Stimulated activated naive CD4-positive, alpha-beta T cell (primary cell): ENCODE results near the gene TBC1D16.
"Not testable (repeated sequence)": the region's sequence is repeated elsewhere in the genome, so short reads cannot be mapped to it uniquely, and the experiment has no call there.

Experiments
- DNase-seq, 6 experiments: peaks; one replicate each; lab custom pipeline; 2025; lab: John Stamatoyannopoulos, UW

TBC1D16 gene

DNA sequence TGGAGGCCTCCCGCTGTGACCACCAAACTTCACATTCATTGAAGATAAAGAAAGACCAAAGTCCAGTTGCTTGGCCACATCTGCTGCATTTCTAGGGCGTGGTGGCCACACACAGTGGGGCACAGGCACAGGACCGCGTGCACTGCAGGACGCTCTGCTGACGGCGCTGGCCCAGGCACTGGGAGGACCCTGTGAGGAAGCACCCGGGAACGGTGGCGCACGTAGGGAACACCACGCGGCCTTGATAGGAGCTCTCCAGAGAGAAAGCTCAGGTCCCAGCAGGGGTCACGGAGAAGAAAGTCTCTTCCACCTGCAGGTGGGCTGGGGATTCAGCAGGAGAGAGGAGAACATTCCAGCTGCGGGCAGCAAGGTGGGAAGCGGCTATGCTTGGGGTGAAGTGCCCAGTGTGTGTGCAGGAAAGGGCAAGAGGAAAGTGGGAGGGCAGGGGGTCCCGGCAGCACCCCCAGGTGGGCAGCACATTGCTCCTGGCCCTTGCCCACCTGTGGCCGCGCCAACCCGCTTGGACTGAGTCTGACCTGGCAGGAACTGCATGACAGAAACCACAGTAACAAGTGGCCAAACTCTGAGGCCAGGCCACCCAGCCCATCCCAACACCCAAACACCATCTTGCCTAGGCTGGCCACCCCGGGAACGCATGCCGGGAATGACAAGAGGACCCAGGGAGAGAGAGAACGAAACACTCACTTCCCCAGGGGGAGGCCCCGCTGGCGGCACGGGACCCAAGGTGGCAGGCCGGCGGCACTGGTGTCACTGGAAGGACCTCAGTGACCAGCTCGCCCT is 32.8 kb downstream of the TBC1D16 start:
- no peak for DNase-seq

DNA sequence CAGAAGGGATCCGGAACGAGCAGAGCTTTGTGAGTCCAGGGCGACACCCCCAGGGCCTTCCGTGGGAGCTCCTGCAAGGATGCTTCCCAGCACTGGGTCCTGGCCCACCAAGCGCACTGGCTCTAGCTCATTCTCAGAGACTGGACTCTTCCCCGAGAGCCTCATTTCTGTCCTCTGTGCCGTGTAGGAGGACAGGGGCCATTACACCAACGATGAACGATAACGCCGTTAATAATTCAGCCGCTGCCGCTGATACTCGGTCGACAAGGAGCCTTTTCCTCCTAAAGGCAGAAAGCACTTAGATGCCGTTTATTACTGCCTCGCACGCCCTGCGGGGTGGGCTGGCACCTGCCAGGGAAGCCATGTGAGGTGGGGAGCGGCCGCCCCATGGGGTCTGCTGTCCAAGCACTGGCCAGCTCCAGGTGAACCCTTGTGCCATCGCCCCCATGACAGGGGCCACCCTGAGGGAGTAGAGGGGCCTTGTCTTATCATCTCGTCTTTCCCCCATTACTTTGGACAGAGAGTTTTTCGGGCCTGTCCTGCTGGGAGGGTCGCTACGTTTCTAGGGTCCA is 33.5 kb downstream of the TBC1D16 start:
- no peak for DNase-seq

DNA sequence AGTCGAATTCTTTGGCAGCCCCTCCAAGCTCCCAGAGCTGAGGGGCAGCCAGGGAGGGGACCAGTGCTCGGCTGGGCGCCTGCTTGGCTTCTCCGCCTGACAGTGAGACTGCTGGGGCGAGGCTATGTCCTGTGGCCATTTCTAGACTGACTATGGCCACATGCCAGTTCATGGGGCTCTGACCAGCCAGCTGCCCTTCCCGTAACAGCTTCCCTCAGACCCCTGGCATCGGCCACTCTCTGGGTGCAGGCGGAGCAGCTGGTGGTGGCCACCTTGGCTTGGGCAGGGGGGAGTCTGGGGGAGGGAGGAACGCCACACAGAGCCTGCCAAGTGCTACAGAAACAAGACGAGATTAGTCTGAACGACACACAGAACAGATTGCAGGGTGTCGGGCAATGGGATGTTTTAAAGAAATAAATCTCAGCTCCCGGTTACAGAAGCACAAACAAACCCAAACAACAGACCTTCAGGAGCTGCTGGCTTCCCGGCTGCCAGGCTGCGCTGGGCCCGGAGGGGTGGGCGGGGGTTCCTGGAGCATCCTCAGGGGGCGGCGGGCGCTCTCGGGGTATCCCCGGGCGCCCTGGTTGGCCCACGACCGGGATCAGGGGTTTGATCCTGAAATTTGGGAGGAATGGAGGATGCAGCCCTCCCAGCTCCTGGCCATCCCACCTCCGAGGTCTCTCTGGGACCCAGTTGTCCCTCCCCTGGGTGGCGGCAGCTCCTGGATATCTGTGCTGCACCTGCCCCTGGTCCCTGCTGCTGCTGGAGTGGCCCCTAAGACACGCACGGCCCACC is 34.5 kb downstream of the TBC1D16 start:
- DNase-seq = no peak

DNA sequence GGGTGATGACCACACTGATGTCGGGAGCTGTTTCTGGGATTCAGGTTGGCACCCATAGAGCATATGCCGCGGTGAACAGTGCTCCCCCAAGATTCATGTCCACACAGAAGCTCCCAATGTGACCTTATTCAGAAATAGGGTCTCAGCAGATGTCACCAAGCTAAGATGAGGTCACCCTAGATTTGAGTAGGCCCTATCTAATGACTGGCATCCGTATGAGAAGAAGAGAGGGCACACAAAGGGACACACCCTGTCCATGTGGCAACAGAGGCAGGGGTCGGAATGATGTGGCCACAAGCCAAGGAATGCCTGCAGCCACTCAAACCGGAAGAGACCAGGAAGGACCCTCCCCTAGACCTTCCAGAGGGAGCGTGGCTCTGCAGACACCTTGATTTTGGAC is 35.5 kb downstream of the TBC1D16 start:
- DNase-seq = no peak

DNA sequence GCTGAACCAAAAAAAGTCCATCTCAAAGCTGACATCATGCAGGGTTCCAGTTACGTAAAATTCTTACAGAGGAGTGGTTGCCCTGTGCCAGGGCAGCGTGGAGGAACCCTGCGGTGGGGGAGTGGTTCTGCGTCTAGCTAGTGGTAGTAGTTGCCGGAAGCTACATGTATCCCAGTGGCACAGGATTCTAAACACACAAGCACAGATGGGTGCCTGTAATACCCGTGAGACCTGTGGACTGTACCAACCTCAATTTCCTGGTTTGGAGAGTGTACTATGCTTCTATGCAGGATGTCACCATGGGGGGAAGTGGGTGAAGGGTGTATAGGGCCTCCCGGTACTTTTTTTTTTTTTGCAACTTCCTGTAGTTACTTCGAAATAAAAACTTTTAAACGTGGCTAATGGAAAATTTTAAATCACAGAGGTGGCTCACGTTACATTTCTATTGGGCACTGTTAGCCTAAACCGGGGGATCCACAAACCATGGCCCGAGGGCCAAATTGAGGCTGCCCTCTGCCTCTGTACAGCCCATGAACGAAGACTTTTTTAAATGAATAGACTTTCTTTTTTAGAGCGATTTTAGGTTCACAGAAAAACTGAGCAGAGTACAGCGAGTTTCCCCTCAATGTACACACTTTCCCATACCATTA is 38.5 kb downstream of the TBC1D16 start:
- peak; percentile 61 to 95 (median 84) for DNase-seq

DNA sequence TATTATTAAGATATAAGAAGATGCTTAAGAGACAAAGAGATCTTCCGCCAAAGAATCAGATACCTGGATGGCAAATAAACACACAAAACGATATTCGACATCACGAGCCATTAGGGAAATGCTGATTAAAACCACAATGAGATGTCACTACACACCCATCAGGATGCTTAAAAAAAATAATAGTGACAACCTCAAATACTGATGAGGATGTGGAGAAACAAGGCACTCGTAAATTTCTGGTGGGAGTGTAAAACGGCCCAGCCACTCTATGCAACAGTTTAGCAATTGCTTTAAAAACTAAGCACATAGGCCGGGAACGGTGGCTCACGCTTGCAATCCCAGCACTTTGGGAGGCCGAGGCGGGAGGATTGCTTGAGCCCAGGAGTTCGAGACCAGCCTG is 39.4 kb downstream of the TBC1D16 start:
- no peak for DNase-seq

DNA sequence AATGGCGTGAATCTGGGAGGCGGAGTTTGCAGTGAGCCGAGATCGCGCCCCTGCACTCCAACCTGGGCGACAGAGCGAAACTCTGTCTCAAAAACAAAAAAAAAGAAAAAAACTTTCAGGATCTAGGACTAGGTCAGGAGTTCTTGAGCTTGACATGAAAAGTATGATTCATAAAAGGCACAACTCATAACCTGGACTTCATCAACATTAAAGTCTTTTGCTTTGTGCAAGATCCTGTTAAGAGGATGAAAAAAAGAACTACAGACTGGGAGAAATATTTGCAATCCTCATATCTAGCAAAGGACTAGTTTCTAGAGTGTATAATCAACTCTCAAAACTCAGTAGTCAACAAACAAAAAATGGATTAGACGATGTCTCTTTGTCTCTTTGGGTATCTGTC is 40.0 kb downstream of the TBC1D16 start:
- DNase-seq = no peak

DNA sequence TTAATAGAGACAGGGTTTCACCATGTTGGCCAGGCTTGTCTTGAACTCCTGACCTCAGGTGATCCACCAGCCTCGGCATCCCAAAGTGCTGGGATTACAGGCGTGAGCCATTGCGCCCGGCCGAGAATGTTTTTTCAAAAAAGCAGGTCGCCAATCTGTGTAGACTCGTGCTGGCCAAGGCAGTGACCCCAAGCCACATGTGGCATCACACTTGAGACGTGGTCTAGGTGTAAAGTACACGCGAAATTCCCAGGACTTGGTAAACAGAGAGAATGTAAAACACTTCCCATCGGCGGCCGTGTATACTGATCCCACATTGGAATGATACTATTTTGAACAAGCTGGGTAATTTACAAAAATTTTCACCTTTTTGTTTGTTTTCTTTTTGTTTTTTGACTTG is 41.1 kb downstream of the TBC1D16 start:
- DNase-seq = no peak

DNA sequence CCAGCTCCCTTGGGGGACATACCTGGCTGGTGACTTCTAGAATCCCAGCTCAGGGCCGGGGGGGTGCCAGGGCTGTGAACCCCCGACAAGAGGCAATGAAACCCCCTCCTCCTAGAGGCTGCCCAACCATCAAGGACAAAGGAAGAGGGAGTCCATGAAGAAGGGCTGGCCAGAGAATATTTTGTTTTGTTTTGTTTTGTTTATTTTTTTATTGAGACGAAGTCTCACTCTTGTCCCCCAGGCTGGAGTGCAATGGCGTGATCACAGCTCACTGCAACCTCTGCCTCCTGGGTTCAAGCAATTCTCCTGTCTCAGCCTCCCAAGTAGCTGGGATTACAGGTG is 41.5 kb downstream of the TBC1D16 start:
- not testable (repeated sequence) for DNase-seq

DNA sequence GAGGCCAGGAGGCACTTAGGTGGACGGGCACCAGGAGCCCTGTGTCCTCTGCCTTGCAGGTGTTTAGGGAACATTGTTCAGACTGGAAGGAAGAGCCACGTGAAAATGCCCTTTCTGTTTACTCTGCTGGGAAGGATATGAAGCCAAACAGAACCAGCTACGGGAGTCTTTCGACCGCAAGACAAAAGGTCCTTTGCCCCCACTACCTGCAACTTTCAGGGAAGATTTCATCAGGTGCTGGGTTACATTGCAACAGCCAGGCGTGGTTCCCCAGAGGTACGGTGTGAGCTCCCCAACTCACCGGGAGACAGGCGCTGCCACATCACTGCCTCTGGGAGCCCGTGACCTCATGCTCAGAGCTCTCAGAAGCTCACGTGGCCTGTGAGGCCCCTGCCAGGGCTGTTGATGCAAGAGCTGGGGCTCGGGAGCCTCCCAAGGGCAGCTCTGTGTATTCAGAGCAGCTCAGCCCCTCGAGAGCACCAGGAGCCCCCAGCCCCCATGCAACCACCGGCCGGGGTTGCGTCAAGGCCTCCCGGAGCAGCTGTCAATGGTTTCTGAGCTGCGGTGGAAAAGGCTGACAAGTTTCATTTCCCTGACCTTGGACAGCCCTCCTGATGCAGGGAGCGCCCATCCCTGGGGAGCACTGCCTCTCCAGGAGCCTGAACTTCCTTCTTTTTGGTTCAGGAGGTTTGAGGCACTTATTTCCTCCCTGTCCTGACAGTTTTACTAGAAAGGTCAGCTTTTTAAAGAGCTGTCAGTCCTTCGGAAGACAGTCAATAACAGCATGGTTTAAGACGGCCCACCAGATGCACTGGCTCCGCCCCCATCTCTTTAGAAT is 42.1 kb downstream of the TBC1D16 start:
- peak in 5 of 6 experiments; percentile 6 to 24 (median 12) for DNase-seq

DNA sequence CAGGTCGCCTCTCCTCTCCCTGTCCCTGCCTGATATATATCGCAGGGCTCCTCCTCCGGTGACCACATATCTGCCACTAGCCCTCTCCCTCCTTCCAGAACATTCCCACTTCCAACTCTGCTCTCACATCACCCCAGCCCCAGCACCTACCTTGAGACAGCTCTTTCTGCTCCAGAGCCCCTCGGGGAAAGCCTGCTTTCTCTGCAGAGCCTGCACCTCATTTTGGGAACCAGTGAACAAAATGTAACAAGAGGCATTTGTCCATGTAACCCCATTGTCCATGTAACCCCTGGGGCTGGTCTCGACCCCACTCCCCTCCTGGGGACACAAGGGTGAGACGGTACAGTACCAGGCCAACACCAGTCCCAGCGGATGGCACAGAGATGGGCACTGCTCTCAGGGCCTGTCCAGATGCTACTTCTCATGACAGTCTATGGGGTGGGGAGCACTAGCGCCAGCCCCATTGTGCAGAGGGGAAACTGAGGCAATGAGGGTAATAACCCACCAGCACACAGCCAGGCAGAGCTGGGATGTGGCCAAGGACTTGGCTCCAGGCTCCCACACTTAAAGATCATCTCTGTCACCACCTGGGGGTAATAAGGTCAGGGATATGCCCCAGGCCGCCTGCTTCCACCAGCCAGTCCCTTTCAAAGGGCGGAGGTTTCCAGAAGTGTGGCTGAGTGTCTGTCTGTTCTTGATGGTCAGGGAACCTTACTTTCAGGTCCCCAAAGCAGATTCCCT is 42.9 kb downstream of the TBC1D16 start:
- DNase-seq = no peak

DNA sequence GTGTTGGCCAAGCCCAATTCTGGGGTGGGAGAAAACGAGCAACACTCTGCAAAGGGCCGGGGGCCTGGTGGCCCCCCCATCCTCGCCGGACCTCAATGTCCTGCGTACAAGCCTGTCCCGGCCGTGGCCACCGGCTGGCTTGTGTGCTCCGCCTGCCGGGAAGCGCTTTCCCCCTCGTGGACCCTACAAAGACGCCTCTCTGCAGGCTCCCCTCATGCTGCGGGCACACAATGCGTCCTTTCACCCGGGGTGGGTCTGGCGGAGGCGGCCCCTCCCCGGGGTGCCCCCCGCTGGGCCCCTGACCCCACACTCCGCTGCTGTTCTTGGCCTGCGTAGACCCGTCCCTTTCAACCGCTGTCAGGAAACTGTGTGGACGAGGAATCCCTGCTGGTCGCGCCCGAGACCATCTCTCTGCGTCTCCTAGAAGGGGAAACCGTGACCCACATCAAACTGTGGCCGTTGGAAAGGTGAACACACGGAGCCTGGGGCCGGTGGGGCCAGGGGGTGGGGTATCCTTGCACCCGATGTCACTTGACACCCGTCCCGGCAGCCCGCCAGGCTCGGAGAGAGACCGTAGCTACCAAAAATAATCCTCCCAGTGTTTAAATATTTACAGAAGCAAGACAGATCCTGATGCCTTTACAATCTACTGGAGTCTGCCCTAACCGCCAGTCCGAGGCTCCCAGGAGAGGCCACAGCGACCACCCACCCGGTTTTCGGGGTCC is 43.6 kb downstream of the TBC1D16 start:
- DNase-seq = peak in 2 of 6 experiments; percentile 22 to 44

DNA sequence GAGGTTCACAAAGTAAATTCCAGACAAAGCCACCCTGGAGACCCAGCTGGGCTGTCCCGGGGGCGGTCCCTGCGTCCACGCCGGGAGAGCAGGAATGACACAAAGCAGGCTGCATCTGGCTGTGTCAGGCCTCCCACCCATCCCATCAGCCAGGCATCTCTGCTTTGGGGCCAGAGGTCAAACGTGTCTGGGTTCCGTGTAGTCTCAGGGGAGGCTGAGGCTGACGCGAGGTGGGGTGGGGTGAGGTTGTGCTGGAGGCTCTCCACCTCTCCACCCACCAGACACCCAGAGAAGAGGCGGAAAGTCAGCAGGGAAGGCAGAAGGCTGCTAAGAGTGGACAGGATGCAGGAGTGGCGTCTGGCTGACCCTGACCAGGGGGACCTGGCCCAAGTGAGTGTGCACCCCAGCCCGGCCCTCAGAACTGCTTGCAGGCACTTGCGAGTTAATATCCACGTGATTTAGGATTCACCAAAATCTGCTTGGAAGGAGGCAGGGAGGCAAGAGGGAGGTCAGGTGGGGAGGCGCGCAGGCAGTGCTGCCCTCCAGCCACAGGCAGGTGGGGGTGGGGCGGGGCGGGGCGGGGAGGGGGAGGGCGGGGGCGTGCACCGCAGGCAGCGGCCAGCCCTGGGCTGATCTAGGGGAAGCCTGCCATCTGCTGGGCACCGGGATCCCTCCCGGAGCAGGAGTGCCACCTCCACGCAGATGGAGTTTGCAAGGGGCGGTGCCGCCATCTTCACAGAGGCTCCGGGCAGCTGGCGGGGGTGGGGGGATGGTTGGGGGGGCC is 44.3 kb downstream of the TBC1D16 start:
- DNase-seq = peak; percentile 66 to 82 (median 74)

DNA sequence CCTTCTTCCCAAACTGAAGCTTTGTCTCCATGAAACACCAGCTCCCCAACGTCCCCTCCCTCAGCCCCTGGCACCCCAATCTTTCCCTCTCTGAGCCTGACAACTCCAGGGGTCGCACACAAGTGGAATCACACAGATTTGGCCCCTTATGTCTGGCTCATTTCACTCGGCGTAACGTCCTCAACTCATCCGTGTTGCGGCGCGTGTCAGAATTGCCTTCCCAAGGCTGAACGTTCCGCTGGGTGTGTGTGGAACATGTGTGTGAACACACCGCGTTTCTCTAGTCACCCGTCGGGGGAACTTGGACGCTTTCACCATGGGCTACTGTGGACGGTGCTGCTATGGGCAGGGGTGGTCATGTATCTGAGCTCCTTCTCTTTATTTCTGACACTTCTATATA is 45.0 kb downstream of the TBC1D16 start:
- no peak for DNase-seq

DNA sequence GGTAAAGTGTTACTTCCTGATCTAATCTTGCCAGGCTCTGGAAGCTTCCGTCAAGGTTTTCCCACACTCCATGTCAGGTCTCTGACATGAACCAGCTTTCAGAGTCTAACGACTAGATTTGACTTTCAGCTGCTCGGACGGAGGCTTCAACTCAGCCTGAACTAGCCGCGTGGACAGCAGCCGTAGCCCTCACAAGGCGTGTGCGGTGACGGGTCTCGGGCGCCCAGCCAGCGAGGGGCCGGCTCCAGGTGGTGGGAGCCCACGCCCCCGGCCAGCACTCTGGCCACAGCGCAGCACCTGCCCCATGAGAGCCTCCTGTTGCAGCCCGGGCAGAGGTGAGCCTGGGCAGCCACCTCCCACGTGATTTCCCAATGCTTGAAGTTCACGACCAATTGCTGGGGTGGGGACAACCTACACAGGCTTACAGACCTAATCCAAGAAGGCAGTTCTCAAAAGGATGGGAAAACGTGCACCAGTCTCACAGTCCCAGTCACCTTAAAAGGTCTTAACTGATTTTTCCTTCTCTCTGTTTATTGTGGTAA is 45.5 kb downstream of the TBC1D16 start:
- DNase-seq = no peak

DNA sequence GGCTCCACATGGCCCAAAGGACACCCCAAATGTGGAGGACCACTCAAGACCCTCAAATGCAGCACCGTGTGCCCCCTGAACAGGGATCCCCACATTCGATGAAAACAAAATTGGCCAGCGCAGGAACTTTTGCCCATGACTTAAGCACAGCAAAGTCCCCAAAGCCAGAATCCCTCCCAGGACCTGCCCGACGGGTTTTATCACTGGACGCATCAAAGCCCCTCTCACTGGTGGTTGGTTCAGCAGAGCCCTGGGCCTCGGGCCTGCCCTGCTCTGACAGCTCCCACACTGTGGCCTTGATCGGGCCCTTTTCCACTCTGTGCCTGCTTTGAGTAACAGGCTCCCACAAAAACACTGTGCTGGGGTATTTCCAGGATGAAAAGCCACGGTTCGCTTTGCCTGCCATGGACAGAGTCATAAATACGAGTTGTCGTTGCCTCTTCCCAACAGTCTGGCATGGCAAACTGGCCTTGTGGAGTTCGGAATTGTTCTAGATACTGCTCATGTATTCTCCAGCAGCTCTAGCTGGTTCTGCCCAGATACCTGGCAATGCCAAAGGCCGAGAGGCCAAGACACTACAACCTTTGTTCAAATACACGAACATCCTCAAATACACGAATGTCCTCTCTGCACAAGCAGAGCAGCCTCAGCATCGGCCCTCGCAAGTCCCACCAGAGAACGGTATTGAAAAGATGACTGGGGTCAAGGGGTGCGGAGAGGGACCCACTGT is 46.4 kb downstream of the TBC1D16 start:
- no peak for DNase-seq

DNA sequence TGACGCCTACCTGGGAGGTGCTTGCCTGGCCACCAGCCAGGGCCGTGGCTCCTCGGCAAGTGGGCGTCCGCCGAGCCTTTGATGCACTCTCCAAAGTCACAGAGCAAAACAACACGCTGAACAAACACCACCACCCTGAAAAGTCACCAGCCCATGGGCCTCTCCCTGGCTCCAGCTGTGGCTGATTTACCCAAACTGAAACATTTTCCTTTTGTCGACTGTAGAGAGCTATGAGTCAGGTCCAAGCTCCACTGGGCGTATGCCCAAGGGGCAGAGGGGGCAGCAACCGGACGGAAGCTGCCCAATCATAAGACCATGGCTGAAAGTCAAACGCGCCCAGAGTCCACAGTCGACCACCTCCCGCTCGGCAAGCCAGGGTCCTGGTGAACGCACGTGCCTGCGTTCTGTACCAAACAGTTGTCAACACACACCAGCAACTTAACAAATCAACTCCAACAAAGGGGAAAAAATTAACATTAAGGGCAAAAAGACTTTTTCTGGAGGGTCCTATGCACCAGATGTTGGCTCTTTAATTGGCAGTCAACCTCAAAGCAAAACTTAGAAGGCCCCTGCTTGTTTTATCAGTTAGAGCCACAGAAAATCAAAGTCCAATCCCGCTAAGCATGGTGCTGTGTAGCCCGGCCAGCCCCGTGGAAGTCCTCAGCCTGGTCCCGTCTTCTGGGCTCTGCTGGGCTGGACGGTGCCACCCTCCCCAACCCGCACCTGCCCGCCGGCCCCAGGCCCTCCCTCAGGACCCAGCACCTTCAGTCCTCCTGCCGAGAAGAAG is 47.3 kb downstream of the TBC1D16 start:
- DNase-seq = no peak

DNA sequence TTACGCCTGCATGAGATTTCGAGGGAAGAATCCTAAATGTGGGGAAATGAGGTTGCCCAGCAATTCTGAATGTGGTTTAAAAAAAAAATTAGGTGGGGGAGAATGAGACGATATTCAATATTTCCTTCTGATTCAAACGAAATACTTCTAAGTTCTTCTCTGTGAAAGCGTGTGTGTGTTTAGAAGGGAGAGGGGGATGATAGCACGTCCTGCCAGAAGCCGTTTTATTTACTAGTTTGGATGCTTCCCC is 47.8 kb downstream of the TBC1D16 start:
- DNase-seq = no peak
